Measurements from ENCODE around the gene QKI. TPM values are rescaled to one million over a fixed set of nuclear protein-coding genes. Genes with fewer than 3 reads are reported as not detected.
"Not testable (repeated sequence)": the region's sequence is repeated elsewhere in the genome, so short reads cannot be mapped to it uniquely, and the experiment has no call there.

The QKI gene
- total RNA-seq, 1 donor from 2014 or later = 267 TPM

DNA sequence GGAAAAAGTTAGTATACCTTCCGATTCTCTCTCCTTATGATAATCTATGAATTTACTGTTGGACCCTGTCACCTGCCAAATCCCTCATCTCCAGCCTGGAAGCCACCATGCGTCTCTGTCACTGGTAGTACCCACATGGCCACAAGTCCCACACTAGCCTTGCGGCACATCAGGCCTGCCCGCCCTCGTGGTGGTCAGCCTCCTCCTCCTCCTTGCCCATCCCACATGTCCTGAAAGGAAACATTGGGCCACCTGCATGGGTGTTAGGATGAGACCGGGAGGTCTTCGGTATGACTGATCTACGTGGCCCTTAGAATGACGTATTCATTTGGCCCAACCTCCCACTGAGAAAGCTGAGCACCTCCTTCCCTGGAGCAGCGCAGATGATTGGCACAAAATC is 37.0 kb upstream of the QKI start:
- Mint-ChIP-seq H3K27me3 (ENCODE audit: low read depth) (no peaks in the 10 kb centered on the region), H3K4me1 (peaks cover 41% of the 10 kb centered on the region), H3K36me3 (ENCODE audit: low read depth) (no peaks in the 10 kb centered on the region), H3K27ac (ENCODE audit: unreplicated experiment) (no peak overlapping the region), H3K4me3 (no peak overlapping the region), H3K9me3 (no peaks in the 10 kb centered on the region)
- TF ChIP-seq, protein P1, sequence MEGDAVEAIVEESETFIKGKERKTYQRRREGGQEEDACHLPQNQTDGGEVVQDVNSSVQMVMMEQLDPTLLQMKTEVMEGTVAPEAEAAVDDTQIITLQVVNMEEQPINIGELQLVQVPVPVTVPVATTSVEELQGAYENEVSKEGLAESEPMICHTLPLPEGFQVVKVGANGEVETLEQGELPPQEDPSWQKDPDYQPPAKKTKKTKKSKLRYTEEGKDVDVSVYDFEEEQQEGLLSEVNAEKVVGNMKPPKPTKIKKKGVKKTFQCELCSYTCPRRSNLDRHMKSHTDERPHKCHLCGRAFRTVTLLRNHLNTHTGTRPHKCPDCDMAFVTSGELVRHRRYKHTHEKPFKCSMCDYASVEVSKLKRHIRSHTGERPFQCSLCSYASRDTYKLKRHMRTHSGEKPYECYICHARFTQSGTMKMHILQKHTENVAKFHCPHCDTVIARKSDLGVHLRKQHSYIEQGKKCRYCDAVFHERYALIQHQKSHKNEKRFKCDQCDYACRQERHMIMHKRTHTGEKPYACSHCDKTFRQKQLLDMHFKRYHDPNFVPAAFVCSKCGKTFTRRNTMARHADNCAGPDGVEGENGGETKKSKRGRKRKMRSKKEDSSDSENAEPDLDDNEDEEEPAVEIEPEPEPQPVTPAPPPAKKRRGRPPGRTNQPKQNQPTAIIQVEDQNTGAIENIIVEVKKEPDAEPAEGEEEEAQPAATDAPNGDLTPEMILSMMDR (conservative IDR thresholded peaks at IDR 0.05) = no peak
- DNase-seq (ENCODE audit: low read depth, low spot score) = no peak

DNA sequence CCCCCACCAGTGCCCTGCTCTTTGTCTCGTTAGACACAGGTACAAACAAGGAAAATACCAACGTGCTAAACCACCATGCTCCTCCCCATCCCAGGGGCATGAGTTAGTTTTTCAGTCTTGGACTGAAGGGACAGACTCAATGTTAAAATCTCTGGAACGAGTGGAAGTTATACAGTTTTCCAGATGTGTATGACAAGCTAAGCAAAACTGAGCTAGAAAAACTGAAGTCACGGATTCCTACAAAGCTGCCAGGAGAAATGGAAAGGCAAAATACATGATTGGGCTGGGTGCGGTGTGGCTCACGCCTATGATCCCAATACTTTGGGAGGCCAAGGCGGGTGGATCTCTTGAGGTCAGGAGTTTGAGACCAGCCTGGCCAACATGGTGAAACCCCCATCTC is 34.3 kb upstream of the QKI start:
- peaks cover 7% of the 10 kb centered on the region for H3K9me3 Mint-ChIP-seq
- DNase-seq (ENCODE audit: low read depth, low spot score) = no peak
- no peaks in the 10 kb centered on the region for H3K36me3 Mint-ChIP-seq (ENCODE audit: low read depth)
- no peaks in the 10 kb centered on the region for H3K27me3 Mint-ChIP-seq (ENCODE audit: low read depth)
- H3K27ac Mint-ChIP-seq (ENCODE audit: unreplicated experiment) = peak overlapping the region; percentile 70
- TF ChIP-seq, protein P1 (conservative IDR thresholded peaks at IDR 0.05) = no peak
- H3K4me3 Mint-ChIP-seq = no peak overlapping the region
- H3K4me1 Mint-ChIP-seq = peaks cover 25% of the 10 kb centered on the region

DNA sequence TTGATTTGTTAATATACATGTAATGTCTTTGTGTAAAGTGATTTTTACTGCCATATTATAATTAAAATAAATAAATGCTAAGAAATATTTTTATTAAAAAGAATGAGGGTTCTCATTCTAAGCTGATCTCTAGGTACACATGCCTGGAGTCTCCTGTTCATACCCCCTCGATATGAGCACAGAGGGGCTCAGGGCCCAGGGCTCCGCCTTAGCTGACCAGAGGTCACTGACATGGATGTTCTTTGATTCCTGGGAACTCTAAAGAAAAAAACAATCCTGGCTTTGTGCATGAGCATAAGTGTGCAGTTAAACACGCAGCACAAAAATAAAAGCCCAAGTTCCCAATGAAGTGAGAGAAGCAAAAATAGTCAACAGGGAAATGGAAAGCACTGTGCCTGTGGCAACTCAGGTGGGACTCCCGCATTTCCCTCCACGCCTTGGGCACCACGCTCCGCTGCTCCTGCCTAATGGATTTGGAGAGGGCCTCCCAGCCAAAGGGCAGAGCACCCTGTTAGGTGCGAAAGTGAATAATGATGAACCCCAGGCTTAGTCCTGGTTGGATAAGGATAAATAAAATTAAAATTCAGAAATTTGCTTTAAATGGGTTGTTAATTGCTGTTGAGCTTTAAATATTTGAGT is 33.3 kb upstream of the QKI start:
- Mint-ChIP-seq H3K27me3 (ENCODE audit: low read depth) (no peaks in the 10 kb centered on the region), H3K27ac (ENCODE audit: unreplicated experiment) (peak overlapping the region; percentile 46), H3K4me1 (peaks cover 26% of the 10 kb centered on the region), H3K9me3 (peaks cover 7% of the 10 kb centered on the region), H3K4me3 (peak overlapping the region; percentile 43), H3K36me3 (ENCODE audit: low read depth) (no peaks in the 10 kb centered on the region)
- DNase-seq (ENCODE audit: low read depth, low spot score) = no peak
- TF ChIP-seq, protein P1 (conservative IDR thresholded peaks at IDR 0.05) = no peak

DNA sequence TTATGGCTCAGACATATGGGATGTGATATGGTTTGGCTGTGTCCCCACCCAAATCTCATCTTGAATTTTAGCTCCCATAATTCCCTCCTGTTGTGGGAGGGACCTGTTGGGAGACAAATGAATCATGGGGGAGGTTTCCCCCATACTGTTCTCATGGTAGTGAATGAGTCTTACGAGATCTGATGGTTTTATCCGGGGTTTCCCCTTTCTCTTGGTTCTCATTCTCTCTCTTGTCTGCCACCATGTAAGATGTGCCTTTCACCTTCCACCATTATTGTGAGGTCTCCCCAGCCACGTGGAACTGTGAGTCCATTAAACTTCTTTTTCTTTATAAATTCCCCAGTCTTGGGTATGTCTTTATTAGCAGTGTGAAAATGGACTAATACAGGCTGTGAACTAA is 31.1 kb upstream of the QKI start:
- not testable (repeated sequence) for H3K9me3 Mint-ChIP-seq; H3K36me3 Mint-ChIP-seq (ENCODE audit: low read depth); H3K27ac Mint-ChIP-seq (ENCODE audit: unreplicated experiment); DNase-seq (ENCODE audit: low read depth, low spot score); H3K27me3 Mint-ChIP-seq (ENCODE audit: low read depth); H3K4me3 Mint-ChIP-seq
- H3K4me1 Mint-ChIP-seq = peaks cover 31% of the 10 kb centered on the region

DNA sequence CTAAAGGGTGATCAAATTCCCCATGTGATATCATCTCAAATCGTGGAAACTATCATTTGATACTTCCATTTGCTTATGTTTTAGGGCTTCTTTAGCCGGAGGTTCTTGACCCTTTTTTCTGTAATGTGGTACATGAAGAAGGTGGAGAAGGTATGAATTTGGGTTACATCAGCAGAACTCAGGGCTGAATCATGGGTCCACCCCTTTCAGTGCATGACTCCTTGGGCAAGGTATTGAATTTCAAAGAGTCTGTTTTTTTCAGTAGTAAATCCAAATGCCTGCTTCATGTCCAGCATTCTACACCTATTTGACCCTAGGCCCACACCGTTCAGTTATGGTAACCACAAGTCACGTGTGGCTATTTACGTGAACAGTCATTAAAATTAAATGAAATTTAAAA is 30.6 kb upstream of the QKI start:
- H3K36me3 Mint-ChIP-seq (ENCODE audit: low read depth) = no peaks in the 10 kb centered on the region
- H3K27me3 Mint-ChIP-seq (ENCODE audit: low read depth) = no peaks in the 10 kb centered on the region
- H3K4me3 Mint-ChIP-seq = no peak overlapping the region
- peaks cover 34% of the 10 kb centered on the region for H3K4me1 Mint-ChIP-seq
- DNase-seq (ENCODE audit: low read depth, low spot score) = no peak
- H3K9me3 Mint-ChIP-seq = peaks cover 7% of the 10 kb centered on the region
- TF ChIP-seq, protein P1 (conservative IDR thresholded peaks at IDR 0.05) = no peak
- no peak overlapping the region for H3K27ac Mint-ChIP-seq (ENCODE audit: unreplicated experiment)

DNA sequence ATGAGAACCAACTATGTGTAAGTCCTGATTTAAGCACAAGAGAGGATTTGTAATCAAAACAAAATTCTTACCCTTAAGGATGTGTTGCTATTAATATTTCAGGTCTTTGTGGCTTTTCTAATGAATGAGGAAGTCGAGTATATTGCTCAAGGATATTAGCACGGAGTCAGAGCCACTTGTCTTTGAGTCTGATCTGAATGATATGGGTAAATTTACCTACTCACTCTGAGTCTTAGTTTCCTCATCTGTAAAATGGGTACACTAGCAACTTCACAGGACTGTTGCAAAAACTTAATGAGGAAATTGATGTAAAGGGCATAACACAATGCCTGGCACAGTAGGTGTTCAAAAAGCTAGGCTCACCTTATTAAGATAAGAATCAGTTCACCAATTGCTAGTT is 30.0 kb upstream of the QKI start:
- no peaks in the 10 kb centered on the region for H3K27me3 Mint-ChIP-seq (ENCODE audit: low read depth)
- no peaks in the 10 kb centered on the region for H3K36me3 Mint-ChIP-seq (ENCODE audit: low read depth)
- no peak for DNase-seq (ENCODE audit: low read depth, low spot score)
- TF ChIP-seq, protein P1 (conservative IDR thresholded peaks at IDR 0.05) = no peak
- peaks cover 35% of the 10 kb centered on the region for H3K4me1 Mint-ChIP-seq
- no peak overlapping the region for H3K27ac Mint-ChIP-seq (ENCODE audit: unreplicated experiment)
- peaks cover 7% of the 10 kb centered on the region for H3K9me3 Mint-ChIP-seq
- no peak overlapping the region for H3K4me3 Mint-ChIP-seq

DNA sequence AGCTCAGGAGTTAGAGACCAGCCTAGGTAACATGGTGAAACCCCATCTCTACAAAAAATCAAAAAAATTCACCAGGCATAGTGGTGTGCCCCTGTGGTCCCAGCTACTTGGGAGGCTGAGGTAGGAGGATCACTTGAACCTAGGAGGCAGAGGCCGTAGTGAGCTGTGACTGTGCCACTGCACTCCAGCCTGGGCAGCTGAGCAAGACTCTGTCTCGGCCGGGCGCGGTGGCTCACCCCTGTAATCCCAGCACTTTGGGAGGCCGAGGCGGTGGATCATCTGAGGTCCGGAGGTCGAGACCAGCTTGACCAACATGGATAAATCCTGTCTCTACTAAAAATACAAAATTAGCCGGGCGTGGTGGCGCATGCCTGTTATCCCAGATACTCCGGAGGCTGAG is 29.0 kb upstream of the QKI start:
- H3K36me3 Mint-ChIP-seq (ENCODE audit: low read depth); H3K4me3 Mint-ChIP-seq; H3K27me3 Mint-ChIP-seq (ENCODE audit: low read depth); DNase-seq (ENCODE audit: low read depth, low spot score); H3K27ac Mint-ChIP-seq (ENCODE audit: unreplicated experiment); H3K9me3 Mint-ChIP-seq: not testable (repeated sequence)
- H3K4me1 Mint-ChIP-seq = peaks cover 33% of the 10 kb centered on the region
